Measurements from ENCODE around the gene FGD1.

DNA sequence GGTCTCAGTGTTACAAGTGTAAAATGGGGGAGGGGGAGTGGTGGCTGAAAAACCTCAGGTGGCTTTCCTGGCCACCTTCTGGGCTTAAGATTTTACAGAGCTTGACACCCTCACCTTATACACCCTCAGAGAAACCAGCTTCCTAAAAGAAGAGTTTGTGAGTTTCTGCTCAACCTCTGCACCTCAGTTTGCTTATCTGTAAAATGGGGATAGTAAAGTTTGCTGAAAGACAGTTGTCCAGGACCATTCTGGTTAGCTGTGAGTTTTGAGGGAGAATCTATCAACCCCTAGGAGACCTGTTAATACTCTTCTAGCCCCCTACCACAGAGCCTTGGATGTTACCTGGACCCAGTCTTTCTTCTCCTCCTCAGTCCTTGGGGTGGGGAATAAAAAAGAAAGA lies 46.1 kb downstream of the FGD1 start:
- TF ChIP-seq, protein P1, sequence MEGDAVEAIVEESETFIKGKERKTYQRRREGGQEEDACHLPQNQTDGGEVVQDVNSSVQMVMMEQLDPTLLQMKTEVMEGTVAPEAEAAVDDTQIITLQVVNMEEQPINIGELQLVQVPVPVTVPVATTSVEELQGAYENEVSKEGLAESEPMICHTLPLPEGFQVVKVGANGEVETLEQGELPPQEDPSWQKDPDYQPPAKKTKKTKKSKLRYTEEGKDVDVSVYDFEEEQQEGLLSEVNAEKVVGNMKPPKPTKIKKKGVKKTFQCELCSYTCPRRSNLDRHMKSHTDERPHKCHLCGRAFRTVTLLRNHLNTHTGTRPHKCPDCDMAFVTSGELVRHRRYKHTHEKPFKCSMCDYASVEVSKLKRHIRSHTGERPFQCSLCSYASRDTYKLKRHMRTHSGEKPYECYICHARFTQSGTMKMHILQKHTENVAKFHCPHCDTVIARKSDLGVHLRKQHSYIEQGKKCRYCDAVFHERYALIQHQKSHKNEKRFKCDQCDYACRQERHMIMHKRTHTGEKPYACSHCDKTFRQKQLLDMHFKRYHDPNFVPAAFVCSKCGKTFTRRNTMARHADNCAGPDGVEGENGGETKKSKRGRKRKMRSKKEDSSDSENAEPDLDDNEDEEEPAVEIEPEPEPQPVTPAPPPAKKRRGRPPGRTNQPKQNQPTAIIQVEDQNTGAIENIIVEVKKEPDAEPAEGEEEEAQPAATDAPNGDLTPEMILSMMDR (conservative IDR thresholded peaks at IDR 0.05; ENCODE audit: low read depth in 2 of 2), result no peak
- TF ChIP-seq EZH2 (IDR thresholded peaks at IDR 0.05; ENCODE audit: low read depth, unreplicated experiment) (no peak), JUNB (IDR thresholded peaks at IDR 0.05; ENCODE audit: unreplicated experiment) (no peak), STAT1 (IDR thresholded peaks at IDR 0.05; ENCODE audit: unreplicated experiment) (no peak), POLR2AphosphoS5 (IDR thresholded peaks at IDR 0.05; ENCODE audit: low read depth) (no peak), ETS1 (IDR thresholded peaks at IDR 0.05) (no peak), EZH2phosphoT487 (IDR thresholded peaks at IDR 0.05; ENCODE audit: unreplicated experiment) (no peak)
- TF ChIP-seq, protein P2, sequence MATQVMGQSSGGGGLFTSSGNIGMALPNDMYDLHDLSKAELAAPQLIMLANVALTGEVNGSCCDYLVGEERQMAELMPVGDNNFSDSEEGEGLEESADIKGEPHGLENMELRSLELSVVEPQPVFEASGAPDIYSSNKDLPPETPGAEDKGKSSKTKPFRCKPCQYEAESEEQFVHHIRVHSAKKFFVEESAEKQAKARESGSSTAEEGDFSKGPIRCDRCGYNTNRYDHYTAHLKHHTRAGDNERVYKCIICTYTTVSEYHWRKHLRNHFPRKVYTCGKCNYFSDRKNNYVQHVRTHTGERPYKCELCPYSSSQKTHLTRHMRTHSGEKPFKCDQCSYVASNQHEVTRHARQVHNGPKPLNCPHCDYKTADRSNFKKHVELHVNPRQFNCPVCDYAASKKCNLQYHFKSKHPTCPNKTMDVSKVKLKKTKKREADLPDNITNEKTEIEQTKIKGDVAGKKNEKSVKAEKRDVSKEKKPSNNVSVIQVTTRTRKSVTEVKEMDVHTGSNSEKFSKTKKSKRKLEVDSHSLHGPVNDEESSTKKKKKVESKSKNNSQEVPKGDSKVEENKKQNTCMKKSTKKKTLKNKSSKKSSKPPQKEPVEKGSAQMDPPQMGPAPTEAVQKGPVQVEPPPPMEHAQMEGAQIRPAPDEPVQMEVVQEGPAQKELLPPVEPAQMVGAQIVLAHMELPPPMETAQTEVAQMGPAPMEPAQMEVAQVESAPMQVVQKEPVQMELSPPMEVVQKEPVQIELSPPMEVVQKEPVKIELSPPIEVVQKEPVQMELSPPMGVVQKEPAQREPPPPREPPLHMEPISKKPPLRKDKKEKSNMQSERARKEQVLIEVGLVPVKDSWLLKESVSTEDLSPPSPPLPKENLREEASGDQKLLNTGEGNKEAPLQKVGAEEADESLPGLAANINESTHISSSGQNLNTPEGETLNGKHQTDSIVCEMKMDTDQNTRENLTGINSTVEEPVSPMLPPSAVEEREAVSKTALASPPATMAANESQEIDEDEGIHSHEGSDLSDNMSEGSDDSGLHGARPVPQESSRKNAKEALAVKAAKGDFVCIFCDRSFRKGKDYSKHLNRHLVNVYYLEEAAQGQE (IDR thresholded peaks at IDR 0.05; ENCODE audit: unreplicated experiment), result no peak

All from GM23338 (cell line).